Astrocyte of the cerebellum (primary cell): ENCODE measurements around the gene PCNX2.

Source experiments
- DNase-seq: peaks from one replicate; pipeline ENCODE4 v3.0.0-alpha.2; 2011; ENCODE audit warnings: low read depth
- H3K4me3 ChIP-seq: 2 replicates; pipeline ENCODE4 v1.5.1; 2011; ENCODE audit warnings: mild to moderate bottlenecking, low read depth, low read length, moderate library complexity
- CTCF ChIP-seq: IDR thresholded peaks from 2 replicates; pipeline ENCODE4 v1.5.1; 2012; ENCODE audit warnings: low read length, low read depth, moderate library complexity, mild to moderate bottlenecking; ENCODE audit errors: missing control alignments
- in situ Hi-C: cut with HindIII; loops from 2 replicates; pipeline ENCODE4 v1.10.0; 2017; ENCODE audit warnings: low sequenced_read_pairs

The PCNX2 gene

DNA sequence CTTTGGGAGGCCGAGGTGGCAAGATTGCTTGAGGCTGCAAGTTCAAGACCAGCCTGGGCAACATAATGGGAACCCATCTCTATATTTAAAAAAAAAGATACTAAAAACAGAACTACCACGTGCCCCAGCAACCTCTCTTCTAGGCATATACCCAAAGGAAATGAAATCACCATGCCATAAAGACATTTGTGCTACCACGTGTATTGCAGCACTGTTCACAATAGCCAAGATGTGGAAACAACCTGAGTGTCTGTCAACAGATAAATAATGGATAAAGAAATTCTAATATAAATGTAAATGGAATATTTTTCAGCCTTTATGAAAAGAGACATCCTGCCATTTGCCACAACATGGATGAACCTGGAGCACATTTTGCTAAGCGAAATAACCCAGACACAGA, 128.6 kb downstream of the PCNX2 start:
- in situ Hi-C loops: no loop called here
- no peak for DNase-seq
- H3K4me3 ChIP-seq: no peak overlapping the region
- no peak for TF ChIP-seq CTCF

DNA sequence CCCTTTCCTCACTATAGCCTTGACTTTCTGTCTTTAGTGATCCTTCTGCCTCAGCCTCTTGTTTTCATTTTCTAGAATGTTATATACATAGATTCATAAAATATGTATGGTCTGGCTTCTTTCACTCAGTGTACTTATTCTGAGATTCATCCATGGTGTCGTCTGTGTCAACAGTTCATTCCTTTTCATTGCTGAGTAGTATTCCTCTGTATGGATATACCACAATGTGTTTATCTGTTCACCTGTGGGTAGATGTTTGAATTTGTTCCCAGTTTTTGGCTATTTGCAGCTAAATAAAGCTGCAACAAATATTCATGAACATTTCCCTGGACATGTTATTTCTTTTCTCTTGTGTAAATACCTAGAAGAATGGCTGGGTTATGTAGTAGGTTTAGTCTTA, 131.8 kb downstream of the PCNX2 start:
- DNase-seq: no peak
- in situ Hi-C loops: no loop called here
- no peak for TF ChIP-seq CTCF
- H3K4me3 ChIP-seq: no peak overlapping the region

DNA sequence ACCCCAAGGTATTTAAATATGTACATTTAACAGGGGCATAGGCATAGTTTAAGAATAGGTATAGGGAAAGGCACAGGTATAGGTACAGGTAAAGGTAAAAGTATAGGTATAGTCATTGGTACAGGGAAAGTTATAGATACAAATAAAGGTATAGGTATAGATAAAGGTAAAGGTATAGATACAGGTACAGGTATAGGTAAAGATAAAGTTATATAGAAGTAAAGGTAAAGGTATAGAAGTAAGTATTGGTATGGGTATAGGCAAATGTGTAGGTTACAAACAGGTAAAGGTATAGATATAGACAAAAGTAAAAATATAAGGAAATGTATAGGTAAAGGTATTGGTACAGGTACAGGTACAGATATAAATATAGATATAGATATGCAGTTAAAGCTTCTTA, 137.2 kb downstream of the PCNX2 start:
- H3K4me3 ChIP-seq: no peak overlapping the region
- TF ChIP-seq CTCF: no peak
- DNase-seq: no peak
- in situ Hi-C loops: no loop called here

GRCh38 chr1:233157245-233157644, 138.3 kb downstream of the PCNX2 start:
- no peak for TF ChIP-seq CTCF
- no peak for DNase-seq
- no peak overlapping the region for H3K4me3 ChIP-seq
- in situ Hi-C loops: no loop called here

DNA sequence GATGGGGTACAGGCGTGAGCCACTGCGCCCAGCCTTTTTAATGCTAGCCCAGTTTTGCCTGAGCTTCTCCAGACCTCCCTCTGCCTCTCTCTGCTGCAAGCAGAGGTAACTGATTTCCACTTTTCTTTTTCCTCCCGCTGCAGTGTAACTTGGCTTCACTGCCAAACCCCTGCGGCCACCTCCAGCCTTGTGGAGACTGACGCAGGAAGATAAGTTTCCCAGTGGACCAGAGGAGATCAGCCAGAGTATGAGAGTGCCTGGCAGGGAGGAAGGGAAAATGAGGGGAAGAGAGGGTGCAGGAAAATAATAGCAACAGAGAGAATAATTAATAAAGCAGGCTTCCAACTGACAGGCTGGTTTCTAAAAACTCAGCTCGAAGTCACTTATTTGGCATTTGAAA, 143.7 kb downstream of the PCNX2 start:
- peak; percentile 32 for DNase-seq
- in situ Hi-C loops: no loop called here
- TF ChIP-seq CTCF: no peak
- H3K4me3 ChIP-seq: no peak overlapping the region

- DNase-seq: no peak
- in situ Hi-C loops: no loop called here
- no peak overlapping the region for H3K4me3 ChIP-seq
- no peak for TF ChIP-seq CTCF
These were observed 151.1 kb downstream of the PCNX2 start for GRCh38 chr1:233144434-233144833.

- no peak for DNase-seq
- no peak for TF ChIP-seq CTCF
- no peak overlapping the region for H3K4me3 ChIP-seq
- in situ Hi-C loops: no loop called here
These were observed 152.3 kb downstream of the PCNX2 start for GRCh38 chr1:233143241-233143640.
